K562 (cell line): Measurements from ENCODE around the gene ZNF462. TPM values are rescaled to one million over a fixed set of nuclear protein-coding genes. Genes with fewer than 3 reads are reported as not detected.

Experiments used
- ATAC-seq: fragments of 200-7000 bp; cut with Tn5 transposase; 3 replicates; pipeline ENCODE4 v1.9.1; 2020; ENCODE audit warnings: moderate library complexity
- BruUV-seq: library from RNA; stranded (reverse); fragments of 400-500 nt; replicated peaks from 2 replicates; lab custom pipeline; 2021; lab: Mats Ljungman, UMichigan
- CTCF ChIA-PET: fragments of 300-600 bp; formaldehyde crosslinking; extraction: SDS; loops from one replicate; lab custom pipeline; 2021; ENCODE audit warnings: low intra/inter-chr PET ratio; lab: Yijun Ruan, JAX
- POLR2A ChIA-PET: fragments of 300-600, 350-650 bp; sonication (Branson Sonifier 250); formaldehyde crosslinking; extraction: SDS; loops from one replicate; lab custom pipeline; 2021; ENCODE audit warnings: antibody characterized with exemption, inconsistent platforms; lab: Yijun Ruan, JAX
- DNase-seq, 4 experiments: peaks; one replicate each; pipeline versions ENCODE4 v3.0.0 to v3.0.0-alpha.2; 2011 to 2018; ENCODE audit warnings: low spot score in 3 of 4, mixed read lengths in 3 of 4; ENCODE audit errors: extremely low read depth in 1 of 4
- FAIRE-seq: peaks from 2 replicates; lab custom pipeline; 2011; peaks lifted over from hg19 to GRCh38; lab: Jason Lieb, UNC
- H2AFZ ChIP-seq: 2 replicates; pipeline ENCODE4 v1.6.0; 2011; ENCODE audit warnings: low read depth, low read length, control low read depth, inconsistent platforms
- H3K27ac ChIP-seq: fragments of 200-600 bp; 3 replicates; pipeline ENCODE4 v1.8.0; 2011; ENCODE audit warnings: low read depth, mild to moderate bottlenecking, control low read depth, inconsistent platforms, low read length, moderate library complexity, mixed read lengths; ENCODE audit errors: extremely low read depth
- H3K27me3 ChIP-seq, 2 experiments: fragments of 300-600 bp in 1 of 2; 2 replicates in 1 of 2; 3 replicates in 1 of 2; pipeline versions ENCODE4 v1.6.0 to v1.8.0; 2011; ENCODE audit warnings: inconsistent platforms in 2 of 2, low read length in 2 of 2, mild to moderate bottlenecking in 1 of 2, mixed read lengths in 1 of 2, moderate library complexity in 1 of 2; ENCODE audit not compliant: control insufficient read depth in 2 of 2, insufficient read depth in 2 of 2
- H3K36me3 ChIP-seq: fragments of 300-600 bp; 3 replicates; pipeline ENCODE4 v1.8.0; 2011; ENCODE audit warnings: mild to moderate bottlenecking, low read length, inconsistent platforms; ENCODE audit not compliant: control insufficient read depth, insufficient read depth
- H3K4me1 ChIP-seq, 2 experiments: fragments of 200-600 bp in 1 of 2; replicated peaks in 1 of 2; 2 replicates in 1 of 2; 3 replicates in 1 of 2; pipeline versions ENCODE4 v1.5.1 to v1.8.0; 2011; ENCODE audit warnings: inconsistent platforms in 2 of 2, low read length in 2 of 2, mild to moderate bottlenecking in 1 of 2, mixed read lengths in 1 of 2, moderate library complexity in 1 of 2; ENCODE audit not compliant: control insufficient read depth in 2 of 2, insufficient read depth in 2 of 2
- H3K4me2 ChIP-seq: 2 replicates; pipeline ENCODE4 v1.6.1; 2011; ENCODE audit warnings: low read length, control low read depth, inconsistent platforms, mixed read lengths; ENCODE audit not compliant: insufficient read depth
- H3K4me3 ChIP-seq: fragments of 200-600 bp; sonication (generic), shearing (Covaris generic); 2 replicates; pipeline ENCODE4 v1.5.1; 2016; ENCODE audit warnings: control low read depth, inconsistent platforms
- H3K79me2 ChIP-seq: fragments of 200-600 bp; 3 replicates; pipeline ENCODE4 v1.8.0; 2011; ENCODE audit warnings: low read length, inconsistent platforms; ENCODE audit not compliant: control insufficient read depth, insufficient read depth
- H3K9ac ChIP-seq, 2 experiments: 2 replicates each; pipeline versions ENCODE4 v1.6.0 to v1.6.1; 2011; ENCODE audit warnings: low read depth in 2 of 2, low read length in 2 of 2, control low read depth in 1 of 2, inconsistent platforms in 1 of 2, mild to moderate bottlenecking in 1 of 2, mixed read lengths in 1 of 2; ENCODE audit not compliant: insufficient read depth in 1 of 2
- H3K9me1 ChIP-seq: one replicate; pipeline ENCODE4 v1.6.0; 2011; ENCODE audit warnings: inconsistent platforms, mild to moderate bottlenecking, low read length, moderate library complexity; ENCODE audit not compliant: control insufficient read depth, insufficient read depth
- H3K9me3 ChIP-seq: replicated peaks from 2 replicates; pipeline ENCODE4 v1.5.1; 2011; ENCODE audit warnings: low read depth, low read length, inconsistent platforms; ENCODE audit not compliant: control insufficient read depth, insufficient read depth
- H4K20me1 ChIP-seq: replicated peaks from 2 replicates; pipeline ENCODE4 v1.6.1; 2011; ENCODE audit warnings: low read length, inconsistent platforms, mixed read lengths; ENCODE audit not compliant: control insufficient read depth, insufficient read depth
- CBX3 ChIP-seq, 2 experiments: IDR thresholded peaks; 1 replicate in 1 of 2; 2 replicates in 1 of 2; pipeline ENCODE4 v1.6.1; 2012; ENCODE audit warnings: inconsistent platforms in 2 of 2, low read length in 2 of 2, borderline replicate concordance in 1 of 2, control low read depth in 1 of 2
- CC2D1A ChIP-seq: fragments of 450-650 bp; IDR thresholded peaks from 2 replicates; pipeline ENCODE4 v1.6.1; 2017; ENCODE audit warnings: mild to moderate bottlenecking
- CCAR2 ChIP-seq: fragments of 200-400 bp; formaldehyde crosslinking; IDR thresholded peaks from 2 replicates; pipeline ENCODE4 v1.6.1; 2017; ENCODE audit warnings: mild to moderate bottlenecking, low read depth, low read length
- ETV6 ChIP-seq, 3 experiments: fragments of 150-350 bp in 1 of 3; sonication (generic) in 1 of 3; formaldehyde crosslinking in 1 of 3; IDR thresholded peaks; 2 replicates each; pipeline versions ENCODE4 v1.6.1 to v1.8.0; 2014 to 2022; ENCODE audit warnings: borderline replicate concordance in 2 of 3, low read depth in 2 of 3, antibody characterized with exemption in 1 of 3, low read length in 1 of 3, mild to moderate bottlenecking in 1 of 3, missing genetic modification reagents in 1 of 3
- FOXA1 ChIP-seq: fragments of 450-650 bp; IDR thresholded peaks from 2 replicates; pipeline ENCODE4 v1.6.1; 2016; ENCODE audit warnings: mild to moderate bottlenecking, borderline replicate concordance
- L3MBTL2 ChIP-seq: fragments of 450-650 bp; IDR thresholded peaks from 2 replicates; pipeline ENCODE4 v1.6.1; 2016; ENCODE audit warnings: mild to moderate bottlenecking, moderate library complexity
- MCM2 ChIP-seq: fragments of 450-650 bp; IDR thresholded peaks from 2 replicates; pipeline ENCODE4 v1.6.1; 2017; ENCODE audit warnings: low read depth, mild to moderate bottlenecking
- NFYB ChIP-seq: IDR thresholded peaks from 2 replicates; pipeline ENCODE4 v1.6.1; 2011; ENCODE audit warnings: mild to moderate bottlenecking, moderate library complexity; ENCODE audit not compliant: insufficient read length; ENCODE audit errors: extremely low read depth
- NONO ChIP-seq, 2 experiments: fragments of 200-400 bp in 1 of 2; fragments of 450-650 bp in 1 of 2; formaldehyde crosslinking in 1 of 2; IDR thresholded peaks; 2 replicates each; pipeline ENCODE4 v1.6.1; 2017; ENCODE audit warnings: low read depth in 2 of 2, mild to moderate bottlenecking in 2 of 2, moderate library complexity in 2 of 2, low read length in 1 of 2
- YY1 ChIP-seq, 3 experiments: IDR thresholded peaks; 2 replicates each; pipeline ENCODE4 v1.6.1; 2011; ENCODE audit warnings: low read length in 2 of 3, mild to moderate bottlenecking in 2 of 3, moderate library complexity in 2 of 3, borderline replicate concordance in 1 of 3, control low read depth in 1 of 3, low read depth in 1 of 3; ENCODE audit not compliant: insufficient read depth in 3 of 3, insufficient replicate concordance in 2 of 3, control insufficient read depth in 1 of 3, insufficient read length in 1 of 3; ENCODE audit errors: extremely low read depth in 1 of 3
- ZNF57 ChIP-seq: fragments of 450-650 bp; formaldehyde crosslinking; IDR thresholded peaks from 2 replicates; pipeline ENCODE4 v1.4.0; 2020; ENCODE audit warnings: mild to moderate bottlenecking, moderate library complexity
- WGBS: fragments of 100-300 bp; shearing (Covaris generic); methylation state at CpG from one replicate; pipeline ENCODE4 v1.1.6; 2016; ENCODE audit warnings: low coverage, mixed read lengths; ENCODE audit not compliant: insufficient coverage; ENCODE audit errors: missing lambda C conversion rate; 5-methylcytosine and 5-hydroxymethylcytosine counted together
- in situ Hi-C: fragments of 300-500 bp; cut with MboI; formaldehyde crosslinking; loops from 4 replicates; pipeline ENCODE4 v1.15.0; 2018; ENCODE audit warnings: inconsistent platforms, mixed read lengths
- intact Hi-C: fragments of 100-400 bp; cut with micrococcal nuclease; formaldehyde crosslinking; loops from 2 replicates; pipeline ENCODE4 v1.14.2; 2022
- polyA plus RNA-seq, 8 experiments: library from polyadenylated mRNA; depleted of rRNA in 4 of 8; stranded (reverse) in 5 of 8; unstranded in 3 of 8; fragments of >200 nt; fragmentation: Nextera tagmentation in 2 of 8; fragmentation: Illumina TruSeq in 1 of 8; extraction: Ambion mirVana in 2 of 8; extraction: Trizol in 1 of 8; gene quantifications; 2 replicates each; pipeline versions ENCODE4 v1.2.1 to v1.2.3, GENCODE V29; 2011 to 2014; ENCODE audit warnings: inconsistent platforms in 1 of 8, missing spikeins in 1 of 8
- total RNA-seq, 7 experiments: library from RNA; depleted of rRNA in 6 of 7; stranded (reverse); fragments of >200 nt in 6 of 7; fragmentation: Illumina TruSeq in 2 of 7; extraction: Trizol in 2 of 7; gene quantifications; 2 replicates each; pipeline versions ENCODE4 v1.2.1 to v1.2.3, GENCODE V29; 2011 to 2021; ENCODE audit warnings: low replicate concordance in 1 of 7
- TF ChIP-seq, protein P1 (sequence below): IDR thresholded peaks from 2 replicates; pipeline ENCODE4 v1.6.1; 2014; ENCODE audit warnings: antibody characterized with exemption
- TF ChIP-seq, protein P2 (sequence below): IDR thresholded peaks from 3 replicates; pipeline ENCODE4 v1.6.1; 2011; ENCODE audit warnings: borderline replicate concordance, mild to moderate bottlenecking, moderate library complexity; ENCODE audit not compliant: insufficient read length; ENCODE audit errors: extremely low read depth

The ZNF462 gene
- total and polyA plus RNA-seq, 9 of the 15 experiments (the other 6 are each of a cell fraction or from before 2014, with no cell fraction given): 0.20 TPM; not detected in 8

GRCh38 chr9:107000218-107000617 is 137.3 kb downstream of the ZNF462 start:
- H3K4me2 ChIP-seq: no peak overlapping the region
- intact Hi-C loops: no loop called here
- H3K27me3 ChIP-seq: no peaks in the 10 kb centered on the region
- H3K9me3 ChIP-seq: no peaks in the 10 kb centered on the region
- 0% methylated on average over 3 of the region's 3 CpGs for WGBS
- no peak overlapping the region for H3K27ac ChIP-seq
- H3K36me3 ChIP-seq: no peaks in the 10 kb centered on the region
- no peaks in the 10 kb centered on the region for H3K4me1 ChIP-seq
- H3K4me3 ChIP-seq: no peak overlapping the region
- no peaks in the 10 kb centered on the region for H4K20me1 ChIP-seq
- FAIRE-seq: no peak
- POLR2A ChIA-PET: no interaction called here
- TF ChIP-seq ETV6 (IDR thresholded peaks at IDR 0.05; ENCODE audit: borderline replicate concordance in 1 of 2, low read depth in 2 of 2, low read length in 1 of 2): no peak
- TF ChIP-seq ETV6 (CRISPR knock-in tag; IDR thresholded peaks at IDR 0.05; ENCODE audit: borderline replicate concordance): no peak
- no peak for TF ChIP-seq FOXA1
- TF ChIP-seq, protein P1, sequence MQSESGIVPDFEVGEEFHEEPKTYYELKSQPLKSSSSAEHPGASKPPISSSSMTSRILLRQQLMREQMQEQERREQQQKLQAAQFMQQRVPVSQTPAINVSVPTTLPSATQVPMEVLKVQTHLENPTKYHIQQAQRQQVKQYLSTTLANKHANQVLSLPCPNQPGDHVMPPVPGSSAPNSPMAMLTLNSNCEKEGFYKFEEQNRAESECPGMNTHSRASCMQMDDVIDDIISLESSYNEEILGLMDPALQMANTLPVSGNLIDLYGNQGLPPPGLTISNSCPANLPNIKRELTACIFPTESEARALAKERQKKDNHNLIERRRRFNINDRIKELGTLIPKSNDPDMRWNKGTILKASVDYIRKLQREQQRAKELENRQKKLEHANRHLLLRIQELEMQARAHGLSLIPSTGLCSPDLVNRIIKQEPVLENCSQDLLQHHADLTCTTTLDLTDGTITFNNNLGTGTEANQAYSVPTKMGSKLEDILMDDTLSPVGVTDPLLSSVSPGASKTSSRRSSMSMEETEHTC: no peak
- TF ChIP-seq, protein P2, sequence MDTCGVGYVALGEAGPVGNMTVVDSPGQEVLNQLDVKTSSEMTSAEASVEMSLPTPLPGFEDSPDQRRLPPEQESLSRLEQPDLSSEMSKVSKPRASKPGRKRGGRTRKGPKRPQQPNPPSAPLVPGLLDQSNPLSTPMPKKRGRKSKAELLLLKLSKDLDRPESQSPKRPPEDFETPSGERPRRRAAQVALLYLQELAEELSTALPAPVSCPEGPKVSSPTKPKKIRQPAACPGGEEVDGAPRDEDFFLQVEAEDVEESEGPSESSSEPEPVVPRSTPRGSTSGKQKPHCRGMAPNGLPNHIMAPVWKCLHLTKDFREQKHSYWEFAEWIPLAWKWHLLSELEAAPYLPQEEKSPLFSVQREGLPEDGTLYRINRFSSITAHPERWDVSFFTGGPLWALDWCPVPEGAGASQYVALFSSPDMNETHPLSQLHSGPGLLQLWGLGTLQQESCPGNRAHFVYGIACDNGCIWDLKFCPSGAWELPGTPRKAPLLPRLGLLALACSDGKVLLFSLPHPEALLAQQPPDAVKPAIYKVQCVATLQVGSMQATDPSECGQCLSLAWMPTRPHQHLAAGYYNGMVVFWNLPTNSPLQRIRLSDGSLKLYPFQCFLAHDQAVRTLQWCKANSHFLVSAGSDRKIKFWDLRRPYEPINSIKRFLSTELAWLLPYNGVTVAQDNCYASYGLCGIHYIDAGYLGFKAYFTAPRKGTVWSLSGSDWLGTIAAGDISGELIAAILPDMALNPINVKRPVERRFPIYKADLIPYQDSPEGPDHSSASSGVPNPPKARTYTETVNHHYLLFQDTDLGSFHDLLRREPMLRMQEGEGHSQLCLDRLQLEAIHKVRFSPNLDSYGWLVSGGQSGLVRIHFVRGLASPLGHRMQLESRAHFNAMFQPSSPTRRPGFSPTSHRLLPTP: no peak
- TF ChIP-seq CC2D1A: no peak
- TF ChIP-seq YY1 (IDR thresholded peaks at IDR 0.05; ENCODE audit: borderline replicate concordance in 1 of 3, control insufficient read depth in 1 of 3, extremely low read depth in 1 of 3, insufficient read depth in 3 of 3, insufficient read length in 1 of 3, insufficient replicate concordance in 2 of 3, low read depth in 1 of 3, low read length in 2 of 3): no peak
- TF ChIP-seq NFYB: no peak
- no peak for TF ChIP-seq NONO (IDR thresholded peaks at IDR 0.05; ENCODE audit: low read depth in 2 of 2, low read length in 1 of 2)
- TF ChIP-seq ZNF57 (CRISPR knock-in tag): no peak
- no peak for TF ChIP-seq CCAR2
- no peak for TF ChIP-seq L3MBTL2
- no peak for TF ChIP-seq CBX3 (IDR thresholded peaks at IDR 0.05; ENCODE audit: borderline replicate concordance in 1 of 2, low read length in 2 of 2)
- no peak for TF ChIP-seq MCM2
- TF ChIP-seq, all 486 proteins: peak for 0
- CTCF ChIA-PET: no interaction called here
- no peaks in the 10 kb centered on the region for H3K79me2 ChIP-seq
- no peak overlapping the region for H3K9ac ChIP-seq
- no TSS peak for BruUV-seq
- DNase-seq (no peak), ATAC-seq (no peak)
- in situ Hi-C loops: no loop called here
- no peaks in the 10 kb centered on the region for H3K9me1 ChIP-seq
- no peak overlapping the region for H2AFZ ChIP-seq
